ENCODE results near the gene CLEC4G.
A peak's percentile ranks its signal among the peaks of the same experiment; 100 is the strongest.

CLEC4G gene

GRCh38 chr19:7734220-7735203 lies 2.6 kb upstream of the CLEC4G start:
- peak overlapping the region in 1 of 2 donors; percentile 62 for H3K27ac ChIP-seq
- H3K4me3 ChIP-seq, result no peak overlapping the region
- no peak for DNase-seq (ENCODE audit: low spot score)
- no peak for TF ChIP-seq CTCF (IDR thresholded peaks at IDR 0.05)

- no peak overlapping the region for H3K27ac ChIP-seq
- no peak overlapping the region for H3K4me3 ChIP-seq
- no peak for TF ChIP-seq CTCF (IDR thresholded peaks at IDR 0.05)
- no peak for DNase-seq (ENCODE audit: low spot score)
Measured at GRCh38 chr19:7733376-7733775, 1.5 kb upstream of the CLEC4G start.

GRCh38 chr19:7731615-7732014 lies 295 bp downstream of the CLEC4G start:
- DNase-seq (ENCODE audit: low spot score), result no peak
- Histone ChIP-seq H3K4me3 (no peak overlapping the region), H3K27ac (no peak overlapping the region)
- no peak for TF ChIP-seq CTCF (IDR thresholded peaks at IDR 0.05)

- Histone ChIP-seq H3K27ac (no peak overlapping the region), H3K4me3 (no peak overlapping the region)
- no peak for DNase-seq (ENCODE audit: low spot score)
- TF ChIP-seq CTCF (IDR thresholded peaks at IDR 0.05), result no peak
Measured at GRCh38 chr19:7731218-7731595, 703 bp downstream of the CLEC4G start.

GRCh38 chr19:7730286-7731217 lies 1.4 kb downstream of the CLEC4G start:
- no peak for TF ChIP-seq CTCF (IDR thresholded peaks at IDR 0.05)
- Histone ChIP-seq H3K4me3 (peak overlapping the region; percentile 40), H3K27ac (no peak overlapping the region)
- DNase-seq (ENCODE audit: low spot score), result no peak

- TF ChIP-seq CTCF (IDR thresholded peaks at IDR 0.05), result no peak
- DNase-seq (ENCODE audit: low spot score), result no peak
- Histone ChIP-seq H3K27ac (no peak overlapping the region), H3K4me3 (peak overlapping the region; percentile 40)
Measured at GRCh38 chr19:7729831-7730285, 2.1 kb downstream of the CLEC4G start.

All from coronary artery (tissue), 2 donors.